T-helper 2 cell treated with Interferon-gamma antibody and Interleukin-4, amounts not matched to agents 5 μg/mL and 100 μg/mL, for 36 hours (primary cell): ENCODE data around the gene CHRND.

Source experiments
- DNase-seq: peaks from one replicate; pipeline ENCODE4 v3.0.0; 2021; ENCODE audit warnings: low spot score
- H3K27ac Mint-ChIP-seq: one replicate; pipeline ENCODE4 v1.8.0; 2021; ENCODE audit warnings: mild to moderate bottlenecking, mixed read lengths
- H3K27me3 Mint-ChIP-seq: one replicate; pipeline ENCODE4 v1.8.0; 2021; ENCODE audit warnings: low read depth, mixed read lengths
- H3K36me3 Mint-ChIP-seq: one replicate; pipeline ENCODE4 v1.8.0; 2021; ENCODE audit warnings: low read depth, mixed read lengths
- H3K4me1 Mint-ChIP-seq: one replicate; pipeline ENCODE4 v1.8.0; 2021; ENCODE audit warnings: low read depth, mixed read lengths
- H3K4me3 Mint-ChIP-seq: one replicate; pipeline ENCODE4 v1.8.0; 2022; ENCODE audit warnings: mild to moderate bottlenecking, moderate library complexity, mixed read lengths
- H3K9me3 Mint-ChIP-seq: one replicate; pipeline ENCODE4 v1.8.0; 2021; ENCODE audit warnings: mixed read lengths

Gene CHRND

GRCh38 chr2:232525791-232526371, at the start of gene CHRND:
CHRND (plus strand) TSS chr2:232526160; CDS start chr2:232526216, 56 bp downstream.
- Mint-ChIP-seq H3K4me3 (no peak within 1 kb of the TSS), H3K4me1 (peaks cover 6% of the 10 kb centered on the region), H3K9me3 (no peaks in the 10 kb centered on the region), H3K36me3 (no peaks in the 10 kb centered on the region), H3K27ac (no peak within 1 kb of the TSS), H3K27me3 (peaks cover 30% of the 10 kb centered on the region)
- no peak for DNase-seq

- H3K27ac Mint-ChIP-seq: no peak overlapping the region
- no peaks in the 10 kb centered on the region for H3K4me1 Mint-ChIP-seq
- no peaks in the 10 kb centered on the region for H3K36me3 Mint-ChIP-seq
- peaks cover 15% of the 10 kb centered on the region for H3K27me3 Mint-ChIP-seq
- no peaks in the 10 kb centered on the region for H3K9me3 Mint-ChIP-seq
- DNase-seq: no peak
- H3K4me3 Mint-ChIP-seq: no peak overlapping the region
Measured at GRCh38 chr2:232476791-232477190, 49.2 kb upstream of the CHRND start.

- Mint-ChIP-seq H3K36me3 (no peaks in the 10 kb centered on the region), H3K9me3 (no peaks in the 10 kb centered on the region), H3K27ac (no peak overlapping the region), H3K27me3 (peaks cover 5% of the 10 kb centered on the region), H3K4me1 (no peaks in the 10 kb centered on the region), H3K4me3 (no peak overlapping the region)
- no peak for DNase-seq
Measured at GRCh38 chr2:232477751-232478510, 48.0 kb upstream of the CHRND start.

GRCh38 chr2:232478571-232479340, 47.2 kb upstream of the CHRND start:
- no peak for DNase-seq
- H3K27me3 Mint-ChIP-seq: peaks cover 4% of the 10 kb centered on the region
- no peaks in the 10 kb centered on the region for H3K9me3 Mint-ChIP-seq
- no peaks in the 10 kb centered on the region for H3K36me3 Mint-ChIP-seq
- no peak overlapping the region for H3K27ac Mint-ChIP-seq
- H3K4me3 Mint-ChIP-seq: no peak overlapping the region
- H3K4me1 Mint-ChIP-seq: no peaks in the 10 kb centered on the region

- peaks cover 4% of the 10 kb centered on the region for H3K27me3 Mint-ChIP-seq
- no peaks in the 10 kb centered on the region for H3K36me3 Mint-ChIP-seq
- DNase-seq: no peak
- H3K4me1 Mint-ChIP-seq: no peaks in the 10 kb centered on the region
- no peaks in the 10 kb centered on the region for H3K9me3 Mint-ChIP-seq
- H3K4me3 Mint-ChIP-seq: no peak overlapping the region
- H3K27ac Mint-ChIP-seq: no peak overlapping the region
Measured at GRCh38 chr2:232479341-232480200, 46.4 kb upstream of the CHRND start.

- no peak overlapping the region for H3K27ac Mint-ChIP-seq
- no peak overlapping the region for H3K4me3 Mint-ChIP-seq
Measured at GRCh38 chr2:232480201-232481190, 45.5 kb upstream of the CHRND start.

GRCh38 chr2:232481322-232482140, 44.4 kb upstream of the CHRND start:
- H3K27ac Mint-ChIP-seq: no peak overlapping the region
- no peak for DNase-seq
- H3K4me1 Mint-ChIP-seq: no peaks in the 10 kb centered on the region
- H3K27me3 Mint-ChIP-seq: peaks cover 12% of the 10 kb centered on the region
- no peak overlapping the region for H3K4me3 Mint-ChIP-seq
- H3K36me3 Mint-ChIP-seq: no peaks in the 10 kb centered on the region
- no peaks in the 10 kb centered on the region for H3K9me3 Mint-ChIP-seq

More at GRCh38 chr2:232480201-232481190, 45.5 kb upstream of the CHRND start:
- Mint-ChIP-seq H3K4me1 (no peaks in the 10 kb centered on the region), H3K36me3 (no peaks in the 10 kb centered on the region), H3K9me3 (no peaks in the 10 kb centered on the region), H3K27me3 (peaks cover 12% of the 10 kb centered on the region)
- DNase-seq: no peak

GRCh38 chr2:232482301-232483238, 43.4 kb upstream of the CHRND start:
- Mint-ChIP-seq H3K4me1 (no peaks in the 10 kb centered on the region), H3K36me3 (no peaks in the 10 kb centered on the region), H3K27me3 (peaks cover 16% of the 10 kb centered on the region), H3K9me3 (no peaks in the 10 kb centered on the region), H3K27ac (no peak overlapping the region), H3K4me3 (no peak overlapping the region)
- DNase-seq: no peak

- DNase-seq: no peak
- H3K4me3 Mint-ChIP-seq: no peak overlapping the region
- H3K36me3 Mint-ChIP-seq: no peaks in the 10 kb centered on the region
Measured at GRCh38 chr2:232483311-232483922, 42.5 kb upstream of the CHRND start.

GRCh38 chr2:232483923-232484627, 41.9 kb upstream of the CHRND start:
- no peak for DNase-seq
- H3K4me1 Mint-ChIP-seq: no peaks in the 10 kb centered on the region
- no peak overlapping the region for H3K27ac Mint-ChIP-seq
- no peak overlapping the region for H3K4me3 Mint-ChIP-seq
- peaks cover 28% of the 10 kb centered on the region for H3K27me3 Mint-ChIP-seq
- H3K9me3 Mint-ChIP-seq: no peaks in the 10 kb centered on the region
- no peaks in the 10 kb centered on the region for H3K36me3 Mint-ChIP-seq

More at GRCh38 chr2:232483311-232483922, 42.5 kb upstream of the CHRND start:
- Mint-ChIP-seq H3K27ac (no peak overlapping the region), H3K9me3 (no peaks in the 10 kb centered on the region), H3K27me3 (peaks cover 21% of the 10 kb centered on the region), H3K4me1 (no peaks in the 10 kb centered on the region)
